ENCODE results near the gene MRPL27.
A peak's percentile ranks its signal among the peaks of the same experiment; 100 is the strongest.

MRPL27 gene

DNA sequence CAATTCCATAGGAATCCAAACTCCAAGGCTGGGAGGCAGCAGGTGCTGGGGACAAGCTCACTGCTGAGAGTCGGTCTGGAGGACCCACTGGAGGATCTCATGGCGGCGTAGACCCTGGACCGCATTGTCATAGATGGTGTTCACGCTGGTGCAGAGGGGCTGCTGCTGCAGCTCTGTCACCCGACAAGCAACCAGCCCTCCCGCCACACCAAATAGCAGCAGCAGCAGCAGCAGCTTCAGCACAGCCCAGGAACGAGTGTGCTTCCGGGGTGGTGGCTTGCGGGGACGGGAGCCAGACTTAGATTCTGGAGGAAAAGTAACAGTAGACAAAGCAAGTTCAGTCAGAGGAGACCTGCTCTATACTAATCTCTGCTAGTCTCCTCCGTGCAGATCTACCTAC, 9.9 kb upstream of the MRPL27 start:
- Histone ChIP-seq H3K36me3 (ENCODE audit: control insufficient read depth, insufficient read depth, low read length) (peaks cover 96% of the 10 kb centered on the region), H3K9me3 (ENCODE audit: control insufficient read depth, insufficient read depth, low read depth, low read length) (no peaks in the 10 kb centered on the region), H3K27ac (ENCODE audit: low read depth, low read length) (no peak overlapping the region), H3K9ac (ENCODE audit: low read length) (no peak overlapping the region), H3K4me3 (ENCODE audit: low read depth, low read length) (no peak overlapping the region), H3K27me3 (ENCODE audit: control insufficient read depth, insufficient read depth, low read length) (no peaks in the 10 kb centered on the region), H3K4me1 (ENCODE audit: control insufficient read depth, insufficient read depth, low read length) (no peaks in the 10 kb centered on the region)

DNA sequence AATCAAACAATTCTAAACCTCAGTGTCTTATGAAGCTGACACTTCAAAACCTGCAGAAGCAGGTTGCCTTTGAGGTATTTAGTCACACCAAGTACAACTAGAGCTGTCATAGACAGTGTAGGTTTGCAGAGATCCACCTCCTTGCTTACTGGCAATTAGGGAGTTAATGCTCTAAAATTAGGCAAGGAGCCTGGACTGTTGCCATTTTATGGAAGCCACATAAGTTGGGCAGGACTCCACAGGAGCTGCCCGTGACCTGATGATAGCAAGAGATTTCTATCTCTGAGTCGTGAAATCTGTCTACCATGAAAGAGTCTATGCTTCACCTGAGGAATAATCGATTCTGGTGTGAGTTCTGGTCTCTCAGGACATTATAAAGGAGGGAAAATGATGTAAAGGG, 8.9 kb upstream of the MRPL27 start:
- Histone ChIP-seq H3K4me3 (ENCODE audit: low read depth, low read length) (no peak overlapping the region), H3K27me3 (ENCODE audit: control insufficient read depth, insufficient read depth, low read length) (no peaks in the 10 kb centered on the region), H3K27ac (ENCODE audit: low read depth, low read length) (no peak overlapping the region), H3K36me3 (ENCODE audit: control insufficient read depth, insufficient read depth, low read length) (peaks cover 90% of the 10 kb centered on the region), H3K9ac (ENCODE audit: low read length) (no peak overlapping the region), H3K4me1 (ENCODE audit: control insufficient read depth, insufficient read depth, low read length) (no peaks in the 10 kb centered on the region), H3K9me3 (ENCODE audit: control insufficient read depth, insufficient read depth, low read depth, low read length) (no peaks in the 10 kb centered on the region)

DNA sequence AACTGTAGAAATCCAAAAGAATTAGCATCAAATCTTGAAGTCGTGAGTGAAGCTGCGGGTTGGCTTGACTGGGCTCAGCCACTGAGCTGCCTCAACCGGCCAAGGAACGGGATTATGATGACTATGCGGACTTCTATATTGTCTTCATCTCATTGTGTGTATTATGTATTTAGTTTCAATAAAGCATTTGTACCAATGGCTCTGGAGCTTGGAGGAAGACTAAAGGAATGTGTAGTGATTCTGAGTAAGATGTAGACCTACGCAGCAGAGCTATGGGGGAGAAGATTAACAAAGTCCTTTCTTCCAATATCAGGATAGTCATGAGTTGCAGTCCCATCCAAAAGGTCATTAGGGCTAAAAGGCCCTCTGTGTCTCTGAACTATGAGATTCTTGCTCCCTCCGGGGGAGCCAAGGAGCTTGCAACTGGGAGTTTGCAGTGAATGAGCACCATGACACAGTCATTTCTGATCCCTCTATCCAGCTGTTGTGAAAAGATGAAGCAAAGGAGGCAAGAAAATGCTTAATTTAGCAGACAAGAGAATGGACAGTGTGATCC, 8.4 kb upstream of the MRPL27 start:
- no peaks in the 10 kb centered on the region for H3K27me3 ChIP-seq (ENCODE audit: control insufficient read depth, insufficient read depth, low read length)
- H3K36me3 ChIP-seq (ENCODE audit: control insufficient read depth, insufficient read depth, low read length) = peaks cover 85% of the 10 kb centered on the region
- no peak overlapping the region for H3K9ac ChIP-seq (ENCODE audit: low read length)
- no peaks in the 10 kb centered on the region for H3K9me3 ChIP-seq (ENCODE audit: control insufficient read depth, insufficient read depth, low read depth, low read length)
- no peak overlapping the region for H3K27ac ChIP-seq (ENCODE audit: low read depth, low read length)
- no peak overlapping the region for H3K4me3 ChIP-seq (ENCODE audit: low read depth, low read length)
- H3K4me1 ChIP-seq (ENCODE audit: control insufficient read depth, insufficient read depth, low read length) = no peaks in the 10 kb centered on the region

DNA sequence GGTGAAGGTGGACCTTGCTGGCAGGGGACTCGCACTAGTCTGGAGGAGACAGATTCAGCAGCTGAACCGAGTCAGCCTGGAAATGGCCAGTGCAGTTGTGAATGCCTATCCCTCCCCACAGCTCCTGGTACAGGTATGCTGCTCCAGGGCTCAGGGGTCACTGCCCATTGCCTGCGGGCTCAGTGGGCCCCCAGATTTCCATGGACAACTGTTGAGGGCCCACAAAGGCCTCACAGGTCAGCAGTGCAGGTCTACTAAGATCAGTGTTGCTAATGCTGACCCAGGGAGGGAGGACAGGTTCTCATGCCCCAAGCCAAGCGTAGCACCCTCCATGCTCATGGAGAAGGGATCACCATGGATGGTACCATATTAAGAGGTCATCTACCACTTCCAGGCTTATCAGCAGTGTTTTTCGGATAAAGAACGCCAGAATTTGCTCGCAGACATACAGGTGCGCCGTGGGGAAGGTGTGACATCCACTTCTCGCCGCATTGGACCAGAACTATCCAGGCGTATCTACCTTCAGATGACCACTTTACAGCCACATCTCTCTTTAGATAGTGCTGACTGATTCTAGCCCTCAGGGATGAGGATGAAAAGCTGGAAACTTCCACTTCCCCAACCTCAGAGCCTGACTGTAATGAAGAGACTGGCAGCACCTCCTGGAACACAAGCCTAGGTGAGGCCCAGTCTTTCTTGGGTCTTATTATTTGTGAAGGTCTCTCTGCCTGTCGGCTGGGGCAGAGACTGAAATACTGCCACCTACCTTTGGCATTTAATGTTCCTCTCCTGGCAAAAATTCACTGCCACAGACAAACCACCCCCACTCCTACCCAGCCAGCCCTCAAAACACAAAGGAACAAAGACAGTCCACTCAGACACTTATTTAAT, 7.6 kb upstream of the MRPL27 start:
- H3K9ac ChIP-seq (ENCODE audit: low read length) = no peak overlapping the region
- no peak overlapping the region for H3K4me3 ChIP-seq (ENCODE audit: low read depth, low read length)
- H3K36me3 ChIP-seq (ENCODE audit: control insufficient read depth, insufficient read depth, low read length) = peaks cover 85% of the 10 kb centered on the region
- no peaks in the 10 kb centered on the region for H3K9me3 ChIP-seq (ENCODE audit: control insufficient read depth, insufficient read depth, low read depth, low read length)
- no peaks in the 10 kb centered on the region for H3K27me3 ChIP-seq (ENCODE audit: control insufficient read depth, insufficient read depth, low read length)
- no peaks in the 10 kb centered on the region for H3K4me1 ChIP-seq (ENCODE audit: control insufficient read depth, insufficient read depth, low read length)
- H3K27ac ChIP-seq (ENCODE audit: low read depth, low read length) = no peak overlapping the region

DNA sequence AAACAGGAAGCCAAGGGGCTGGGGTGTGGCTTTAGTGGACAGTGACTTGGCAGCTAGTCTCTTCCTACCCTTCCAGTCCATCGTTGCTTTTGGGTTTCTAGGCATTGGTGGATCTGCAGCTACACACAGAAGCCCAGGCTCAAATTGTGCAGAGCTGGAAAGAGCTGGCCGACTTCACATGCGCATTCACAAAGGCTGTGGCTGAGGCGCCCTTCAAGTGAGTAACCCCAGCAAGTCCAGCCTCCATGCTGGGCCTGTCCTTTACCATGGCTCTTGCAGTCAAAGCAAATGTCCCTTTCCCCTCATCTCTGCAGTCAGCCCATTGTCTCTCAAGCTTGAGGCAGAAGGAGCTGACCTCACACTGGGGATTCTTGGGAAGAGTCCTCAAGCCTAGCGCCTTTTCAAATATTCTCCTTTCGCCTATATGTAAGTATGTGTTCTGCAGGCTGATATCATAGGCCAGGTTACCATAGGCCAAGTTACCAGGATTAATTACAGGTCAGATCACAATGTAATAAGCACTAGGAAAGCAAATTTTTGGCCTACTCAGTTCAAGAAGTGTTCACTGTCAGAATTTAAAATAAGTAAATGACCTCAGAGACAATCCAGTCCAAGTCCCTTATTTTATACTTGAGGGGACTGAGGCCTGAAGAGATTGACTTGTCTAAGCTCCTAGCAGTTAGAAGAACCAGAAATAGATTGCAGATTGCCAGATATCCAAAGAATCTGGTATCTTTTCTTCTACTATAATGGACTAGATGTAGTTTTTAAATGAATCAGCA, 6.6 kb upstream of the MRPL27 start:
- H3K27ac ChIP-seq (ENCODE audit: low read depth, low read length) = no peak overlapping the region
- no peaks in the 10 kb centered on the region for H3K9me3 ChIP-seq (ENCODE audit: control insufficient read depth, insufficient read depth, low read depth, low read length)
- no peak overlapping the region for H3K9ac ChIP-seq (ENCODE audit: low read length)
- no peak overlapping the region for H3K4me3 ChIP-seq (ENCODE audit: low read depth, low read length)
- H3K36me3 ChIP-seq (ENCODE audit: control insufficient read depth, insufficient read depth, low read length) = peaks cover 80% of the 10 kb centered on the region
- no peaks in the 10 kb centered on the region for H3K4me1 ChIP-seq (ENCODE audit: control insufficient read depth, insufficient read depth, low read length)
- H3K27me3 ChIP-seq (ENCODE audit: control insufficient read depth, insufficient read depth, low read length) = no peaks in the 10 kb centered on the region

DNA sequence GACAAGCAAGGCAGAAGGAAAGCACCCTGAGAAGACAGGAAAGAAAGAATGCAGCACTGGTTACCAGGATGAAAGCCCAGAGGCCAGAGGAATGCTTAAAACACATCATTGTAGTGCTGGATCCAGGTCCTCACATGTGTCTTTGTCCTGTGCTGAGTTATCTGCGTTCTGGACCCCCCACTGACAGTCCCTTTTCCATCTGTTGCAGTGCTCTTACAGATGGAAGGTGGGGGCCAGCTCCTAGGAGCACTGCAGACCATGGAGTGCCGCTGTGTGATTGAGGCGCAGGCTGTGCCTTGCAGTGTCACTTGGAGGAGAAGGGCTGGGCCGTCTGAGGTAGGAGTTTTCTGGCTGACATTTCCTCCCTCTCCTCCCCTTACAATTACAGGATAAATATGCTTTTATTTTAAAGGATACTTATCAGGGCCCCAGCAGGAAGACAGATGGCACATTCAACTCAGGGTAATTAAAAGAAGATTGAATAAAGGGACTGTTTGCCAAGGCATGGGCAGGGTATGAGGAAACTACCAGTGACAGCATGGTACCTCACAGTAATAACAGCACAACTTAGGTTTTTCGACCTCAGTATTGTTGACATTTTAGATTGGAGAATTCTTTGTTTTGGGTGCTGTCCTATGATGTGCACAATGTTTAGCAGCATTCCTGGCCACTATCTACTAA, 3.0 kb upstream of the MRPL27 start:
- H3K4me3 ChIP-seq (ENCODE audit: low read depth, low read length) = no peak overlapping the region
- H3K27me3 ChIP-seq (ENCODE audit: control insufficient read depth, insufficient read depth, low read length) = no peaks in the 10 kb centered on the region
- peaks cover 55% of the 10 kb centered on the region for H3K36me3 ChIP-seq (ENCODE audit: control insufficient read depth, insufficient read depth, low read length)
- no peak overlapping the region for H3K9ac ChIP-seq (ENCODE audit: low read length)
- H3K27ac ChIP-seq (ENCODE audit: low read depth, low read length) = no peak overlapping the region
- no peaks in the 10 kb centered on the region for H3K9me3 ChIP-seq (ENCODE audit: control insufficient read depth, insufficient read depth, low read depth, low read length)
- H3K4me1 ChIP-seq (ENCODE audit: control insufficient read depth, insufficient read depth, low read length) = peaks cover 5% of the 10 kb centered on the region

DNA sequence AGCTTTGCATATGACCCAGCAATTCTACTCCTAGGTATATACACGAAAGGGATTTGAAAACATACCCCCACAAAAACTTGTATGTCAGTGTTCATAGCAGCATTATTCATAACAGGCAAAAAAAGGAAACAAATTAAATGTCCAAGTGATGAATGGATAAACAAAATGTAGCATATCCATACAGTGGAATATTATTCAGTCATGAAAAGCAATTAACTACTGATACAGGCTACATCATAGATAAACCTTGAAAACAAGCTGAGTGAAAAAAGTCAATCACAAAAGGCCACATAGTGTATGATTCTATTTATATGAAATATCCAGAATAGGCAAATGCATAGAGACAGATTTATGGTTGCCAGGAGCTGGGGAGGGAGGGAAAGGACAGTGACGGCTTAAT, 721 bp upstream of the MRPL27 start:
- Histone ChIP-seq H3K9ac (ENCODE audit: low read length) (peak overlapping the region; percentile 85), H3K36me3 (ENCODE audit: control insufficient read depth, insufficient read depth, low read length) (peaks cover 54% of the 10 kb centered on the region), H3K4me3 (ENCODE audit: low read depth, low read length) (peak overlapping the region; percentile 72), H3K4me1 (ENCODE audit: control insufficient read depth, insufficient read depth, low read length) (peaks cover 5% of the 10 kb centered on the region), H3K27me3 (ENCODE audit: control insufficient read depth, insufficient read depth, low read length) (no peaks in the 10 kb centered on the region), H3K27ac (ENCODE audit: low read depth, low read length) (peak overlapping the region; percentile 39; the same call in 1 of the 2 replicates), H3K9me3 (ENCODE audit: control insufficient read depth, insufficient read depth, low read depth, low read length) (no peaks in the 10 kb centered on the region)

DNA sequence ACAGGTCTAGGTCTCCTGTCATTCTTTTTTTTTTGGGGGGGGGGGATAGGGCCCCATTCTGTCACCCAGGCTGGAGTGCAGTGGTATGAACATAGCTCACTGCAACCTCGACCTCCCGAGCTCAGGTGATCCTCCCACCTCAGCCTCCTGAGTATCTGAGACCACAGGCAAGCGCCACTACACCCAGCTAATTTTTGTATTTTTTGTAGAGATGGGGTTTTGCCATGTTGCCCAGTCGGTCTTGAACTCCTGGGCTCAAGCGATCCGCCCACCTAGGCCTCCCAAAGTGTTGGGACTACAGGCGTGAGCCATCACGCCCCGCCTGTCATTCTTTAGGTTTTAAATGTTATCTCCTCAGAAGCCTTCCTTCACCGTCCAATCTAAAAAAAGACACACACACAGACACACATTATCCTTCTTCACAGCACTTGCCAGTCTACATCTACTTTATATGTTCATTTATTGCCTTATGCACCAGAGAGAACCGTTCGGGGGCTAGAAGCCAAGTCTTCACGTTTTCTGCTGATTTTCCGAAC, 694 bp downstream of the MRPL27 start:
- peak overlapping the region; percentile 72 for H3K4me3 ChIP-seq (ENCODE audit: low read depth, low read length)
- peak overlapping the region; percentile 39 for H3K27ac ChIP-seq (ENCODE audit: low read depth, low read length)
- H3K36me3 ChIP-seq (ENCODE audit: control insufficient read depth, insufficient read depth, low read length) = peaks cover 60% of the 10 kb centered on the region
- peaks cover 5% of the 10 kb centered on the region for H3K4me1 ChIP-seq (ENCODE audit: control insufficient read depth, insufficient read depth, low read length)
- no peaks in the 10 kb centered on the region for H3K27me3 ChIP-seq (ENCODE audit: control insufficient read depth, insufficient read depth, low read length)
- H3K9ac ChIP-seq (ENCODE audit: low read length) = peak overlapping the region; percentile 85
- no peaks in the 10 kb centered on the region for H3K9me3 ChIP-seq (ENCODE audit: control insufficient read depth, insufficient read depth, low read depth, low read length)

DNA sequence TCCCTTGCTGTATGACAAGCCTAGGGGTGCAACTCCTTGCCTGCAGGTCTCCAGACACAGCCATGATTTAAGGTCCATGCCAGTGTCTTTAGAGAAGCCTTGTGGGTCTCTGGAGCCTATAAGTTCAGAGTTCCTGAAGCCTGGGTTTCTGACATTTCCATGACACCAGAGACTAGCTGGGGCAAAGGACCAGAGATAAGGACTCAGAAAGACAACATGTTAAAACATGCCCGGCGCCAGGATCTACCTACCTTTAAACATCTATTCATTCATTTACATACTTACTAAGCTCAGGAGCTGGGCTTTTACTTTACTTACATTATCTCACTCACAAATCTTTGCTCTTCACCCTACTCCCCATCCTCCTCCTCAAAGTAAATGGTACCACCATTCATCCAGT, 1.5 kb downstream of the MRPL27 start:
- peak overlapping the region; percentile 72 for H3K4me3 ChIP-seq (ENCODE audit: low read depth, low read length)
- no peaks in the 10 kb centered on the region for H3K9me3 ChIP-seq (ENCODE audit: control insufficient read depth, insufficient read depth, low read depth, low read length)
- no peak overlapping the region for H3K27ac ChIP-seq (ENCODE audit: low read depth, low read length)
- peaks cover 68% of the 10 kb centered on the region for H3K36me3 ChIP-seq (ENCODE audit: control insufficient read depth, insufficient read depth, low read length)
- H3K27me3 ChIP-seq (ENCODE audit: control insufficient read depth, insufficient read depth, low read length) = no peaks in the 10 kb centered on the region
- peaks cover 5% of the 10 kb centered on the region for H3K4me1 ChIP-seq (ENCODE audit: control insufficient read depth, insufficient read depth, low read length)
- peak overlapping the region; percentile 34 for H3K9ac ChIP-seq (ENCODE audit: low read length)

DNA sequence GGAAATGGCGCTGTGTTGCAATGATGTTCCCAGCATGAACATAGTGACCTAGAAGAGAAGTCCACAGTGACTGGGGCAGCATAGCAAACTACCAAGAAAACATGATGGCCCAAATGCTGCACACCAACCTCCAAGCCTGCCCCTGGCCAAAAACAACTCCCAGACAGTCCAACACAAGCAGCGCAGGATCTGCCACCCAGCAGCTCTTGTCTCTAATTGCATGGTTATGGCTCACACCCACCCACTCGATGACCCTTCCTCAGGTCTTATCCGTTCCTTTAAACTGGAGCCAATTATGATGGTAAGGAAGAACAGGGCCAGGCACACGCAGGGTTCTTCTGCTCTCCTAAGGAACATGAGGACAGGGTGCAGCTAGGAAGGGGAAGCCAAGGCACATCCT, 2.9 kb downstream of the MRPL27 start:
- peaks cover 12% of the 10 kb centered on the region for H3K4me1 ChIP-seq (ENCODE audit: control insufficient read depth, insufficient read depth, low read length)
- peaks cover 64% of the 10 kb centered on the region for H3K36me3 ChIP-seq (ENCODE audit: control insufficient read depth, insufficient read depth, low read length)
- no peak overlapping the region for H3K27ac ChIP-seq (ENCODE audit: low read depth, low read length)
- H3K4me3 ChIP-seq (ENCODE audit: low read depth, low read length) = no peak overlapping the region
- H3K9ac ChIP-seq (ENCODE audit: low read length) = no peak overlapping the region
- H3K27me3 ChIP-seq (ENCODE audit: control insufficient read depth, insufficient read depth, low read length) = no peaks in the 10 kb centered on the region
- no peaks in the 10 kb centered on the region for H3K9me3 ChIP-seq (ENCODE audit: control insufficient read depth, insufficient read depth, low read depth, low read length)
